Smooth muscle cell (in vitro differentiated cells): ENCODE measurements around the gene FOXL2NB. TPM values are rescaled to one million over a fixed set of nuclear protein-coding genes. Genes with fewer than 3 reads are reported as not detected.
"Not testable (repeated sequence)": the region's sequence is repeated elsewhere in the genome, so short reads cannot be mapped to it uniquely, and the experiment has no call there.

Source experiments
- DNase-seq: peaks from one replicate; lab custom pipeline; 2025; ENCODE audit not compliant: unreplicated experiment; lab: John Stamatoyannopoulos, UW
- H2AFZ ChIP-seq: fragments of 200-600 bp; sonication (generic); 2 replicates; pipeline ENCODE4 v1.6.0; 2016; ENCODE audit warnings: antibody characterized with exemption, low read depth, mild to moderate bottlenecking
- H3F3A ChIP-seq: fragments of 200-600 bp; sonication (generic); 2 replicates; pipeline ENCODE4 v1.6.0; 2017; ENCODE audit warnings: antibody characterized with exemption, low read depth
- H3K27ac ChIP-seq: fragments of 200-600 bp; sonication (generic); 2 replicates; pipeline ENCODE4 v1.5.1; 2016; ENCODE audit warnings: low read depth, mild to moderate bottlenecking
- H3K27me3 ChIP-seq: fragments of 200-600 bp; sonication (generic); 2 replicates; pipeline ENCODE4 v1.6.1; 2016; ENCODE audit warnings: low read depth, mild to moderate bottlenecking
- H3K36me3 ChIP-seq: fragments of 200-600 bp; sonication (generic); 2 replicates; pipeline ENCODE4 v1.5.1; 2016; ENCODE audit warnings: low read depth
- H3K4me1 ChIP-seq: fragments of 200-600 bp; sonication (generic); 2 replicates; pipeline ENCODE4 v1.5.1; 2016; ENCODE audit warnings: low read depth
- H3K4me2 ChIP-seq: fragments of 200-600 bp; sonication (generic); 2 replicates; pipeline ENCODE4 v1.6.0; 2016; ENCODE audit warnings: mild to moderate bottlenecking
- H3K4me3 ChIP-seq: fragments of 200-600 bp; sonication (generic); 2 replicates; pipeline ENCODE4 v1.5.1; 2016; ENCODE audit warnings: mild to moderate bottlenecking
- H3K79me2 ChIP-seq: fragments of 200-600 bp; sonication (generic); 2 replicates; pipeline ENCODE4 v1.6.0; 2016; ENCODE audit warnings: low read depth, mild to moderate bottlenecking
- H3K9ac ChIP-seq: fragments of 200-600 bp; sonication (generic); 2 replicates; pipeline ENCODE4 v1.6.0; 2016; ENCODE audit warnings: low read depth
- H3K9me3 ChIP-seq: fragments of 200-600 bp; sonication (generic); replicated peaks from 2 replicates; pipeline ENCODE4 v1.5.1; 2016; ENCODE audit warnings: low read depth
- H4K20me1 ChIP-seq: fragments of 200-600 bp; sonication (generic); 2 replicates; pipeline ENCODE4 v1.6.0; 2016; ENCODE audit warnings: low read depth
- CTCF ChIP-seq: fragments of 200-600 bp; sonication (generic); IDR thresholded peaks from 2 replicates; pipeline ENCODE4 v1.5.1; 2017; ENCODE audit warnings: borderline replicate concordance, mild to moderate bottlenecking, antibody characterized with exemption; ENCODE audit not compliant: insufficient read depth, poor library complexity, severe bottlenecking
- WGBS: methylation state at CpG from one replicate; pipeline ENCODE4 v1.1.7; 2016; ENCODE audit warnings: low lambda C conversion rate; 5-methylcytosine and 5-hydroxymethylcytosine counted together
- polyA plus RNA-seq: library from polyadenylated mRNA; unstranded; fragments of >200 nt; fragmentation: Nextera tagmentation; extraction: Ambion mirVana; gene quantifications from 2 replicates; pipeline ENCODE4 v1.2.1, GENCODE V29; 2016
- total RNA-seq: library from RNA; depleted of rRNA; stranded (reverse); fragments of >200 nt; gene quantifications from 2 replicates; pipeline ENCODE4 v1.2.3, GENCODE V29; 2014

The FOXL2NB gene
- total and polyA plus RNA-seq, 2 experiments from 2014 or later: not detected

- Histone ChIP-seq H3K9me3 (no peaks in the 10 kb centered on the region), H2AFZ (no peak overlapping the region), H3K4me1 (no peaks in the 10 kb centered on the region), H3K36me3 (no peaks in the 10 kb centered on the region), H3K4me3 (no peak overlapping the region), H4K20me1 (no peaks in the 10 kb centered on the region), H3K79me2 (no peaks in the 10 kb centered on the region), H3K4me2 (no peak overlapping the region), H3K9ac (no peak overlapping the region), H3F3A (no peaks in the 10 kb centered on the region), H3K27me3 (no peaks in the 10 kb centered on the region), H3K27ac (no peak overlapping the region)
- TF ChIP-seq CTCF: no peak
- 55% methylated on average over 2 of the region's 2 CpGs for WGBS
- no peak for DNase-seq
Measured at GRCh38 chr3:138916824-138917223, 30.2 kb upstream of the FOXL2NB start.

DNA sequence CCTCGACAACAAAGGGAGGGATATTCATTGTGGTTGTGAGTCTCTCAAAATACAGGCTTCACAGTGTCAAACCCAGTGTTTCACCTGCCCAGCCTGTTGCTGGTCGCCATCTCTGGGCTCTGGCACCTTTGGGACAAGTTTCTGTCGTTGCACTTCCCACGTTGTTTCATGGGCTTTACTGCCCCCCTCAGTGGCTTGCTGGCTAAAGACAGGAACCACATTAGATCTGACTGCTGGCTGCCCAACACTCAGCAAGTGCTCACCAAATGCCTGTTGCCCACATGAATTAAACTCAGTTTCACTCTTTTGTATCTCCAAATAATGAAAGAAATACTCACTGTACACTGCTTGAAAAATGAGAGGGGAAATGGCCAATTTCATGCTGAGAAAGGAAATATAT lies 27.7 kb upstream of the FOXL2NB start:
- no peak overlapping the region for H3K4me2 ChIP-seq
- no peaks in the 10 kb centered on the region for H3K27me3 ChIP-seq
- no peaks in the 10 kb centered on the region for H3F3A ChIP-seq
- no peaks in the 10 kb centered on the region for H3K9me3 ChIP-seq
- 75% methylated on average over 4 of the region's 4 CpGs for WGBS
- no peak for DNase-seq
- H2AFZ ChIP-seq: no peak overlapping the region
- no peak overlapping the region for H3K9ac ChIP-seq
- H3K4me3 ChIP-seq: no peak overlapping the region
- H3K4me1 ChIP-seq: no peaks in the 10 kb centered on the region
- no peaks in the 10 kb centered on the region for H4K20me1 ChIP-seq
- H3K36me3 ChIP-seq: no peaks in the 10 kb centered on the region
- no peak overlapping the region for H3K27ac ChIP-seq
- H3K79me2 ChIP-seq: no peaks in the 10 kb centered on the region
- TF ChIP-seq CTCF: no peak

DNA sequence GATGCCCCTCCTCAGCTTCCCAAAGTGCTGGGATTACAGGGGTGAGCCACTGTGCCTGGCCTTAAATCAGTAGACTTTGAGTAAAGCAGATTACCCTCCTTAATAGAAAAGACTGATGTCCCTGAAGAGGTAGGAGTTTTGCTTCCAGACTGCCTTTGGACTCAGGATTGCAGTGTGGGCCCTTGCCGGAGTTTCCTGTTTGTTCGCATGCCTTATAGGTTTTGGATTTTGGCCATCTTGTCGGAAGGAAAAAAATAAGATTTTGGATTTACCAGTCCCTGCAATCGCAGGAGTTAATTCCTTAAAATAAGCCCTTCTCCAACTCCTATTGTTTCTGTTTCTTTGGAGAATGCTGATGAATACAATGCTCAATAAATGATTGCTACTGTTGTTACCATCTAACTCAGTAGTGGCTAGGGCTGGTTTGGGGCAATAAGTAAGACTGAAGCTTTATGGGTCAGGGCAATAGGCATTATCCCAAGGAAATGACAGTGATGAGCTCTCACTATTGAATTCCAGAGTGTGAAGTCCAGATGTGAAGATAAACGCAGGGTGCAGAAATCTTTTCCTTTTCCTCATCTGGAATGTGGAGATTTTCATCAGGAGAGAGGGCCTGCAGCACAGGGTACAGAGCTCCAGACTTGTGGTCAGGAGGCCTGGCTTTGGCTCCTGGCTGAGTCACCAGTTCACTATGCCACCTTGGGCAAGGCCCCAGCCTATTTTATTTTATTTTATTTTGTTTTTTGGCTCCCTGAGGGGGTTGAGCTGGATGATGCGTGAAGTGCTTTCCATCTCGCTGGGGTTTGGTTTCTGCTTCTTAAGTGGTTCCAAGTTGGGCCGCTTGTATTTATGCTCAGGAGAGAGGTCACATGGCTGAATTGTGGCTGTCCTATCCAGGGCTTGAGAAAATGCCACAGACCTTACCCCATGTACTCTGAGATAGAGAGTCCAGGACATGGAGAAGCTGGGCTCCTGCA lies 25.4 kb upstream of the FOXL2NB start:
- no peaks in the 10 kb centered on the region for H4K20me1 ChIP-seq
- H3K27me3 ChIP-seq: no peaks in the 10 kb centered on the region
- H2AFZ ChIP-seq: no peak overlapping the region
- H3K4me1 ChIP-seq: no peaks in the 10 kb centered on the region
- H3K4me3 ChIP-seq: no peak overlapping the region
- no peaks in the 10 kb centered on the region for H3F3A ChIP-seq
- no peaks in the 10 kb centered on the region for H3K9me3 ChIP-seq
- no peak overlapping the region for H3K9ac ChIP-seq
- H3K4me2 ChIP-seq: no peak overlapping the region
- TF ChIP-seq CTCF: no peak
- DNase-seq: no peak
- H3K36me3 ChIP-seq: no peaks in the 10 kb centered on the region
- 72% methylated on average over 8 of the region's 8 CpGs for WGBS
- no peaks in the 10 kb centered on the region for H3K79me2 ChIP-seq
- peak overlapping the region; percentile 3 for H3K27ac ChIP-seq

GRCh38 chr3:138922400-138922799 lies 24.6 kb upstream of the FOXL2NB start:
- H3K9ac ChIP-seq, H3K9me3 ChIP-seq, H3K79me2 ChIP-seq, H3K36me3 ChIP-seq, H2AFZ ChIP-seq, H3K27ac ChIP-seq, DNase-seq, H3K4me2 ChIP-seq, H3K4me3 ChIP-seq, H4K20me1 ChIP-seq, H3K27me3 ChIP-seq, H3F3A ChIP-seq, H3K4me1 ChIP-seq: not testable (repeated sequence)
- WGBS: 94% methylated on average over 6 of the region's 6 CpGs
